ENCODE results near the gene KIAA1755. TPM values are rescaled to one million over a fixed set of nuclear protein-coding genes. Genes with fewer than 3 reads are reported as not detected.

The KIAA1755 gene
- total RNA-seq, 2 donors from 2014 or later: 3.1 to 4.2 TPM

DNA sequence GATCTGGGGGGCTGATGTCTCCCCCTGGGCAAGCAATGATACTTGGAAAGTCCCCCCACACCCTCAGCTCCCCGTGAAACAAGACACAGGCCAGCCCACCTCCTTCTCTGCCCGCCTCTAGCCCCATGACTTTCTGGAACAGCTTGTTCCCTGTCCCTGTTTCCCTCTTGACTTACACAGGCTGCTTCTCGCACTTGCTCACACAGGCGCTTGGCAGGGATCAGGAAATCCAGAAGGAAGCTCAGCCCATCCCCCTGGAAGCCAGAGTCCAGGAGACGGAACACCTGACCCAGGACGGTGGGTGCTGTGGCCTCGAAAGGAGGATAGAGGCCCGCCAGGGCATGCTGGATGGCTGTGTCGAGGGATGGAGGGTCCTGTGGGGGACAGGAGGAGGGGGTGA is 14.8 kb downstream of the KIAA1755 start:
- peak overlapping the region in 1 of 2 donors; percentile 26 for H3K27ac ChIP-seq
- no peak overlapping the region for H3K4me3 ChIP-seq
- H3K4me1 ChIP-seq: peaks cover 0 to 19% of the 10 kb centered on the region in 2 donors
- H3K9me3 ChIP-seq: peaks cover 6 to 29% of the 10 kb centered on the region in 2 donors
- H3K27me3 ChIP-seq: no peaks in the 10 kb centered on the region
- H3K36me3 ChIP-seq: peaks cover 6% of the 10 kb centered on the region
- TF ChIP-seq, protein P1, sequence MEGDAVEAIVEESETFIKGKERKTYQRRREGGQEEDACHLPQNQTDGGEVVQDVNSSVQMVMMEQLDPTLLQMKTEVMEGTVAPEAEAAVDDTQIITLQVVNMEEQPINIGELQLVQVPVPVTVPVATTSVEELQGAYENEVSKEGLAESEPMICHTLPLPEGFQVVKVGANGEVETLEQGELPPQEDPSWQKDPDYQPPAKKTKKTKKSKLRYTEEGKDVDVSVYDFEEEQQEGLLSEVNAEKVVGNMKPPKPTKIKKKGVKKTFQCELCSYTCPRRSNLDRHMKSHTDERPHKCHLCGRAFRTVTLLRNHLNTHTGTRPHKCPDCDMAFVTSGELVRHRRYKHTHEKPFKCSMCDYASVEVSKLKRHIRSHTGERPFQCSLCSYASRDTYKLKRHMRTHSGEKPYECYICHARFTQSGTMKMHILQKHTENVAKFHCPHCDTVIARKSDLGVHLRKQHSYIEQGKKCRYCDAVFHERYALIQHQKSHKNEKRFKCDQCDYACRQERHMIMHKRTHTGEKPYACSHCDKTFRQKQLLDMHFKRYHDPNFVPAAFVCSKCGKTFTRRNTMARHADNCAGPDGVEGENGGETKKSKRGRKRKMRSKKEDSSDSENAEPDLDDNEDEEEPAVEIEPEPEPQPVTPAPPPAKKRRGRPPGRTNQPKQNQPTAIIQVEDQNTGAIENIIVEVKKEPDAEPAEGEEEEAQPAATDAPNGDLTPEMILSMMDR (IDR thresholded peaks at IDR 0.05): no peak
- DNase-seq (ENCODE audit: low spot score): no peak

DNA sequence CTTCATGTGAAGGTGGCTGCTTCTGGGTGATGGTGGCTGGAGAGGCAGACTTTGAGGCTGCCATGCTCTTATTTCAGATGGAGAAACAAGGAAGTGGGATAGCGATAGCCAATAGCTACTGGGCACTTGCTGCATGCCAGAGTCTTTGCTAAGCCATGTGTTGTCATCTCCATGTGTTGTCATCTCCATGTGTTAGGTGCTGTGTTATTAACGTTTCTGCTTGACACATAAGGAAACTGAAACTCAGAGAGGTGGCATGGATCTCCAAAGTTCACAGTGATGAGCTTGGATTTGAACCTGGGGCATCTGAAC is 16.9 kb downstream of the KIAA1755 start:
- TF ChIP-seq, protein P1 (IDR thresholded peaks at IDR 0.05): no peak

DNA sequence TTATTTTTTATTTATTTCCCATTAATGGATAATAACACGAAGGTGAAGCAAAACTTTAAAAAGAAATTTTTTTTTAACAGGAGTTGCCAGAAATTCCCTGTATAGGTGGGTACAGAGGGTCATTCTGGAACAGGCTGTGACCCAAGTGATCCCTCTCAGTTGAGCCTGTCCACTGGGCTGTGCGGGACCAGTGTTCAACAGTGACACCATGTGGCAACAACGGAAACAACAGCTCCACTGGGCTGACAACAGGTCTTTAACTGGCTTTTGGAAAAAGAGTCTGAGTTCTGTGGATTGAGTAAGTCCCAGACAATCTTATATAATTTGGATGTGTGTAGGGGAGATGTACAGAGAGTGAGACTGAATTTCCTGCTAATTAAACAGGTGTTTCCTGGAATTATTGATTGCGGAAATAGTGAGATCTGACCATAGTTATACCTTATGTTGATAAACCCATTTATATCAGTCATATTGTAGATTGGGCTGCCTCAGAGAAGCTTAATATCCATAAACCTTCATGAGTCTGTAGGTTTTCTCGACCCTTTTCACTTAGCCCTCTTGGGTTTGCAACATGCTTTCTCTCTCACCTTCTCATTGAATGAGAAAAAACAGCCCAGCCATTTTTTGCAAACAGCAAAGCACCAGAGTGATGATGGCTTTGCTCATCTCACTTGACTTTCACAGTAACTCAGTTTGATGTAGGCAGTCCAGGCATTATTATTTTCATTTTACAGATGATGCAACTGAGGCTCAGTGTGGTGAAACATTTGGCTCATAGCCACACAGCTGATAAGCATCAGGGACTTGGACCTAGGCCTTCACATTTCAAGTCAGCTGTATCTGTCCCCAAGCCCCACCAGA is 17.5 kb downstream of the KIAA1755 start:
- no peak overlapping the region for H3K27ac ChIP-seq
- peaks cover 6 to 29% of the 10 kb centered on the region in 2 donors for H3K9me3 ChIP-seq

More for the DNA sequence above, 16.9 kb downstream of the KIAA1755 start:
- Histone ChIP-seq H3K27me3 (no peaks in the 10 kb centered on the region), H3K4me1 (peaks cover 0 to 19% of the 10 kb centered on the region in 2 donors), H3K4me3 (no peak overlapping the region), H3K36me3 (peaks cover 6% of the 10 kb centered on the region), H3K27ac (no peak overlapping the region), H3K9me3 (peaks cover 6 to 29% of the 10 kb centered on the region in 2 donors)
- no peak for DNase-seq (ENCODE audit: low spot score)

DNA sequence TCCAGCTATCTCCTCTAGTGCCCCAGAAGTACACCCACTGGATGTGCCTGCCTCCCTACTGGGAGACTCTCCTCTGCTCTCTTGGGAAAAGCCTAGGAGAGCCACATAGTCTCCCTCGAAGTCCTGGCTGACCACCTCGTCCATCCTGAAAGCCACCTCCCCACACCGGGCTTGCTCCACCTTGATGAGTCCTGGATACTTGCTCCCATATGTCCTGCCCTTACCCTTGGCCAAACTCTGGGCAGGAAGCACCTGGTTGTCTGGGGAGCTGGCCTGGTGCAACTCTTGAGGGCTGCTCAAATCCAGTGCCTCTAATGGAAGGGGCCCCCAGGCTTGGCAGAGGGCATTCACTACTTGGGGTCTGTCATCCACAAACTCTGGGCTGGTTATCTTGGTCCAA is 19.3 kb downstream of the KIAA1755 start:
- Histone ChIP-seq H3K4me3 (no peak overlapping the region), H3K27me3 (no peaks in the 10 kb centered on the region), H3K27ac (no peak overlapping the region), H3K9me3 (peaks cover 6 to 29% of the 10 kb centered on the region in 2 donors), H3K36me3 (peaks cover 6% of the 10 kb centered on the region), H3K4me1 (peaks cover 0 to 7% of the 10 kb centered on the region in 2 donors)
- TF ChIP-seq, protein P1 (IDR thresholded peaks at IDR 0.05): no peak
- DNase-seq (ENCODE audit: low spot score): no peak

More for the DNA sequence above, 17.5 kb downstream of the KIAA1755 start:
- Histone ChIP-seq H3K36me3 (peaks cover 6% of the 10 kb centered on the region), H3K4me1 (peaks cover 0 to 19% of the 10 kb centered on the region in 2 donors), H3K27me3 (no peaks in the 10 kb centered on the region), H3K4me3 (no peak overlapping the region)
- TF ChIP-seq, protein P1 (IDR thresholded peaks at IDR 0.05): peak in 1 of 2 donors; percentile 38
- no peak for DNase-seq (ENCODE audit: low spot score)

DNA sequence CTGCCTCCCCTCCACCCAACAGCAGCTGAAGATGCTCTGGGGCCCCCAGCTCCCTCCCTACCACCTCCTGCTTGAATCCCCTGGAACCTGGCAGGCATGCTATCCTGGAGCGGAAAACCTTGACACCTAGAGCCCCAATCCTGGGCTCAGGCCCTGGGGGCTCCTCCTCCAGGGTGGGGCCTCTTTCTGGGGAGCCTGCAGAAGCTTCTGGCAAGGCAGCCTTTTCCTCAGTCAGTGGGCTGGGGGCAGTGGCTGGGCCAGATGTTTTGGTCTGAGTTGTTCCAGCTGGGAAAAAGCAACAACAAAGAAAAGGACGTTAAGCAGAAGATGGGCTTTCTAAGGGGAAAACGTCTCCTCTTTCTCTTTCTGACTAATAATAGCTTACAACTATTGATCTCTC is 21.1 kb downstream of the KIAA1755 start:
- no peak for DNase-seq (ENCODE audit: low spot score)
- TF ChIP-seq, protein P1 (IDR thresholded peaks at IDR 0.05): no peak
- Histone ChIP-seq H3K4me1 (no peaks in the 10 kb centered on the region), H3K4me3 (no peak overlapping the region), H3K27me3 (no peaks in the 10 kb centered on the region), H3K36me3 (peaks cover 6% of the 10 kb centered on the region), H3K27ac (no peak overlapping the region), H3K9me3 (peaks cover 6 to 29% of the 10 kb centered on the region in 2 donors)

All from right atrium auricular region (tissue), 2 donors.